Measurements from ENCODE around the gene GPS2.
A peak's percentile ranks its signal among the peaks of the same experiment; 100 is the strongest.

Gene GPS2

GRCh38 chr17:7281953-7282751, 33.0 kb downstream of the GPS2 start:
- in situ Hi-C loops (cut with HindIII; ENCODE audit: low pct_ligation_motif_present, low pct_unique_long_range_greater_than_20kb, low sequenced_read_pairs) = no loop called here
- DNase-seq = no peak

GRCh38 chr17:7281074-7281952, 33.8 kb downstream of the GPS2 start, which contains the start of gene SLC2A4:
Gene SLC2A4 (plus strand): TSS chr17:7281718. CDS start chr17:7281935, 217 bp downstream.
- DNase-seq = peak; percentile 97
- in situ Hi-C loops (cut with HindIII; ENCODE audit: low pct_ligation_motif_present, low pct_unique_long_range_greater_than_20kb, low sequenced_read_pairs) = no loop called here

- in situ Hi-C loops (cut with HindIII; ENCODE audit: low pct_ligation_motif_present, low pct_unique_long_range_greater_than_20kb, low sequenced_read_pairs) = no loop called here
- DNase-seq = peak; percentile 87
Measured at GRCh38 chr17:7280519-7281073, 34.6 kb downstream of the GPS2 start.

- no peak for DNase-seq
- in situ Hi-C loops (cut with HindIII; ENCODE audit: low pct_ligation_motif_present, low pct_unique_long_range_greater_than_20kb, low sequenced_read_pairs) = no loop called here
Measured at GRCh38 chr17:7279448-7279847, 35.7 kb downstream of the GPS2 start.

GRCh38 chr17:7266784-7267183, 48.4 kb downstream of the GPS2 start:
- no peak for DNase-seq
- in situ Hi-C loops (cut with HindIII; ENCODE audit: low pct_ligation_motif_present, low pct_unique_long_range_greater_than_20kb, low sequenced_read_pairs) = no loop called here

GRCh38 chr17:7263801-7264078, 51.4 kb downstream of the GPS2 start:
- in situ Hi-C loops (cut with HindIII; ENCODE audit: low pct_ligation_motif_present, low pct_unique_long_range_greater_than_20kb, low sequenced_read_pairs) = no loop called here

GRCh38 chr17:7262935-7263800, 52.0 kb downstream of the GPS2 start:
- DNase-seq = no peak
- in situ Hi-C loops (cut with HindIII; ENCODE audit: low pct_ligation_motif_present, low pct_unique_long_range_greater_than_20kb, low sequenced_read_pairs) = no loop called here

More at GRCh38 chr17:7263801-7264078, 51.4 kb downstream of the GPS2 start:
- DNase-seq = no peak

Measured in ACHN (cell line).